GM12872 (cell line): Measurements from ENCODE around the gene UNC119.

Experiments
- CTCF ChIP-seq: IDR thresholded peaks from 3 replicates; pipeline ENCODE4 v1.5.1; 2011; ENCODE audit warnings: low read depth, mild to moderate bottlenecking, low read length, moderate library complexity; ENCODE audit not compliant: insufficient read depth

UNC119 gene

DNA sequence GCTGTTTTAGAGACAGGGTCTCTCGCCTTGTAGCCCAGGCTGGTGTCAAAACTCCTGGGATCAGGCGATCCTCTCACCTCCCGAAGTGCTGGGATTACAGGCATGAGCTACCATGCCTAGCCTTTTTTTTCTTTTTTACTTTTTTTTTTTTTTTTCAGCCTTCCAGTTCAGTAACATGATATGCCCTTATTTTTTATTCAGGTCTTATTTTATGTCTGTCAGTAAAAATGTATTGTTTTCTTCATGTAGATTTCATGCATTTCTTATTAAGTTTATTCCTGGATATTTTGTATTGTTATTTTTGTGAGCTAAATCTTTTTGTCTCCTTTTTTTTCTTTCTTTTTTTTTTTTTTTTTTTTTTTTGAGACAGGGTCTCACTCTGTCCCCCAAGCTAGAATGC, 49.0 kb downstream of the UNC119 start:
- TF ChIP-seq CTCF = no peak

DNA sequence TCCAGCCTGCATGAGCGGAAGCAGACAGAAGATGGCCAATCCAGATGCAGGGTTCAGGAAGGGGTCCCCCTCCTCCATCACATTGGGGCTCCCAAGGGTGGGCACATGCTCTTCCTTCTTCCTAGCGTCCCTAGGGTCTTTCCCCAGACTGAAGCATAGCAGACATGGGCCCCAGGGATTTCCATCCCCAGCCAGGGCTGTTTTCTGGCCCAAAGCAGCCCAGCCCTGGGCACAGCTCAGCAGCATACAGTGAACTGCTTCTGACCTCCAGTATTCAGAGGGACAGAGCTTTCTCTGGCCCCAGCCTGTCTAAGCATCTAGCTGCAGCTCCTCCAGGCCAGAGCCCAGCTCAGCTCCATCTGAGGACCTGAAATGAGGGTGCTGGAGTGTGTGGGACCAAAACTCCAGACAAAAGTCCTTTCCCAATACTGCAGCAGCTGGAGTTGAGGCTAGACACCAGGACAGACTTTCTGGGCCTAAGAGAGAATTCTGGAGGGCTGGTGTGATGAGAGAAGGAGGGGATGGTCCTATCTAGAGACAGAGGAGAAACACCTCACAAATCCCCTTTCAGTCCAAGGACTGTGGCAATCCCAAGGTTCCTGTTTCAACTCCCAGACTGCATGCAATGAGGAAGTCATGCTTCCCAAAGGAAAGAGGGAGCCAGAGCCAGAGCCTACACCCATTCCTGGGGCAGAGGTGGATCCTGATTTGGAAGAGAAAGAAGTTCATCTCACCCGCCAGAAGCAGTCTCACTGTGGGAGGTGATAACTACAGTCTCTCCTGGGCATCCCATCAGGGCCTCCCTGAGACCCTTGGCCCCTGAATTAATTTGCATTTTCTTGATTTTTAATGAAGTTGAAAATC, 50.8 kb downstream of the UNC119 start:
- TF ChIP-seq CTCF = no peak

- TF ChIP-seq CTCF = no peak
These were observed 51.6 kb downstream of the UNC119 start for GRCh38 chr17:28500712-28501379.

DNA sequence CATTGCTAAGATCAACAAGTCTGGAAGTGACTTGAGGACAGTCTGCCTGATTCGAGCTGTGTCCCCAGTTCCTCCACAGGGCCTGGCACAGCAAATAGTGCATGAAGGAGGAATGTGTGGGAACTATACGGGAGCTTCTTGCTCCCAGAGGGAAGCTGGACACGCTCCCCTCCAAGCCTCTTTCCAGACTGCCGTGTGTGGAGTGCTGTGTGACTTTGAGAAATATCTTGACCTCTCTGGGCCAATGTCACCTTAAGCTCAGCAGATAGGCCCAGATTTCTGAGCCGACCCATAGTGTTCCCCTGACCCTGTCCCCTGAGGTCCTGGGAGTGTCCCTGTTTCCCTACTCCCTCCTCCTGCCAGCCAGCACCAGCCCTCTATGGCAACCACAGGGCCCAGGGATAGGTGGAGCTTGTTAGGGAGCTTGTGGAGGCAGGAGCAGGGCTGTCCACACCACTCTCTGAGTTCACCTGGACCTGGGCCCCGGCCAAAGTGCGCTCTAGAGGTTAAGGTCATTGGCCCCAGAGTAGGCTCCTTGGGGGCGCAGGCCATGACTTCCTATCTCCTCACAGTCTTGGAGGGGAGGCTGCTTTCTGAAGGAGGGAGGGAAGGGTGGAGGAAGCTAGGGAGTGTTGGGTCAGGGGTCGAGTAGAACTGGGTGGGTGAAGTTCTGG, 52.6 kb downstream of the UNC119 start:
- no peak for TF ChIP-seq CTCF

DNA sequence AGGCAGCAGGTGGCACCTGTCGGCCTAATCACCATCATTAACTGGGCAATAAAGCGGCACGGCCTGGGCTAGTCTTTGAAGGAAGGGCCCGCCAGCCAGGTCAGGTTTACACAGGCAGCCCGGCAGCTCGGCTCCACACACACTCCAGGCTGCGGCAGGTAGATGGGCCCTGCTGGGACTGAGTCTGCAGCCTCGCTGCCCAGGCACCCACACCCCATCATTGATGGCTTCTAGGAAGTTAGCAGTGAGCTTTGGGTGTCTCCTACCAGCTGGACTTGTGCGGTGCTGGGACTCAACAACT, 53.1 kb downstream of the UNC119 start:
- no peak for TF ChIP-seq CTCF

DNA sequence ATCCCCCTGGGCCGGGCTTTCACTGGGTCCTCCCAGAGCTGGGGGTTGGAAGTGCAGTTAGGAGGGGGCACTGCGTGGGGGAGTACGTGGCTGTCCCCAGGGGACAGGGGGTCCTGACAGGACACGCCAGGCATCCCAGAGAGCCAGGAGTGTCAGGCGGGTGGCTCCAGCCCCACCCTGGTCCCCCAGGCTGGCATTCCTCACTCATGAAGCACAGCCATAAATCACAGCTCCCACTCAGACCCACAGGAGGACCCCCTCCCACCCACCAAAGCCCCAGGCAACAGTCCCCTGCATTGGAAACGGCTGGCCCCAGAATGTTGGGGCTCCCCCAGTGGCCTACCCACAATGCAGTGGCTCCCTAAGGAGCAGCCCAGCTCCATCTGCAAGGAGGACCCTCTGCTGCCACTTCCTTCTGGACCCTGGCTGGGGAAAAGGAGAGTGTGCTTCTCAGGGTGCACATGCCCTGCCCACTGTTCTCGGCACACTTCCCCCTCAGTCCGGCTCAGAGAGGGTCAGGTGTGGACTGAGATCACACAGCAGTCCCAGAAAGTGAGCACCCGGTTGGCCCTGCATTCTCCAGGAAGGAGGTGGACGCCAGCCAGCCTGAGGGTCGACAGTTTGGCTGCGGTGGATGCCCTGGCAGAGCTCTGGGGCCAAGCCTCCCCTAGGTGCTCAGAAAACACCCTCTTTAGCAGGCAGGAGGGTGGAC, 53.6 kb downstream of the UNC119 start:
- TF ChIP-seq CTCF = no peak

DNA sequence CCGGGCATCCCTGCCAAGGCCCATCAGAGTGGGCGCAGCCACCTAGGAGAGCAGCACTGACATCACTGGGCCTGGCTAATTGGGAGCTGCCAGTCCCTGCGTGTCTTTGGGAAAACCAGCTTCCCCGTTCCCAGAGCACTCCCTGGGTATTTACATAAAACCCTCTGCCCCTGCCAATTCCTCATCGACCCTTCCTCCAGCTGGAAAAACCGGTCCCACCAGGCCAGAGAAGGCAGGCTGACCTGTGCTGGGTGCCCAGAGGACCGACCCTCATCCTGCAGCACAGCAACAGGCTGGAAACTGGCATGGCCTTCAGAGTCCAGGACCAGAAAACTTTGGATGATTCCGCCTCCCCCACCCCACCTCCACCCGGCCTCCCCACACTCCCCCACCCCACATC, 54.5 kb downstream of the UNC119 start:
- TF ChIP-seq CTCF = no peak
